HG03469 (cell line): Measurements from ENCODE around the gene STK11.

Experiments used
- ATAC-seq: cut with Tn5 transposase; IDR thresholded peaks from one replicate; pipeline ENCODE4 v1.9.1; 2021; ENCODE audit warnings: mild to moderate bottlenecking, moderate library complexity, moderate number of reproducible peaks; ENCODE audit not compliant: unreplicated experiment

The STK11 gene

DNA sequence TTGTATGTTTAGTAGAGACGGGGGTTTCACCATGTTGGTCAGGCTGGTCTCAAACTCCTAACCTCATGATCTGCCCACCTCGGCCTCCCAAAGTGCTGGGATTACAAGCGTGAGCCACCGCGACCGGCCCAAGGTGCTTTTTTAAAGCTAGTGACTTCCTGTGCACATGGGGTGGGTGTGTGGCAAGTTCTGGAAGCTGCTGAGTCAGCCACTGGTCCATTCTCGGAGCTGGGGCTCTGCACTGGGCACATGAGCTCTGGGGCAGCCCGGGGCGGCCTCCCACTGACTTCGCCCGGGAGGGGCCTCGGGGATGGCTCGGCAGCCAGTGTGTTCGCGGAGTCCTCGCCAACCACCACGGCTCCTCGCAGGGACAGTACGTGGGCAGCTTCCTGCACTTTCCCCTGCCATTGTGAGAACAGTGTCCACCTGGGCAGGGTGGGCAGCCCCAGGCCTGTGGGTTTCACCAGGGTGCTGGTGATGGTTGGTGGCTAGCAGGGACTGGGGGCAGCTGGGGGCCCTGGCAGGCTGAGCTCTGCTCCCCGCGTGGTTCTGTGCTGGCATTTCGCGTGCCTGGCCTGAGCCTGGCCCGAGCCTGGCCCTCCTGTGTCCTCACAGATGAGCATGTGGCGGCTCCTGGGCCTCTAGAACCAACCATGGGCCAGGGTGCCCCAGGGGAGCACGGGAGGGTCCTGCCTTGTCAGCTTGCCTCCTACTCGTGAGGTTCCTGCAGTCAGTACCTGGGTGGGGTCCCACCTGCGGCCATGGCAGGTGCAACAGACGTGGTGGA is 20.1 kb downstream of the STK11 start:
- ATAC-seq: no peak

DNA sequence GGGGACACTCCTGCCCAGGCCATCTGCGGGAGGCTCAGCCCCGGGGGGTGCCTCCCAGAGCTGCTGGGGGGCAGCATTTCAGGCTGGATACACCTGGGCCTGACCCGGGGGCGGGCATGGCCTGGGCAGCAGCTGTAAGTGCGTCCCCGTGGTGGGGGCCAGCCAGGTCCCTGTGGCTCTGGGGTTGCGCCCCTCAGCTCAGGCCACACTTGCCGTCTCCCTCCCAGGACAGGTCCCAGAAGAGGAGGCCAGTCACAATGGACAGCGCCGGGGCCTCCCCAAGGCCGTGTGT is 20.6 kb downstream of the STK11 start:
- no peak for ATAC-seq

DNA sequence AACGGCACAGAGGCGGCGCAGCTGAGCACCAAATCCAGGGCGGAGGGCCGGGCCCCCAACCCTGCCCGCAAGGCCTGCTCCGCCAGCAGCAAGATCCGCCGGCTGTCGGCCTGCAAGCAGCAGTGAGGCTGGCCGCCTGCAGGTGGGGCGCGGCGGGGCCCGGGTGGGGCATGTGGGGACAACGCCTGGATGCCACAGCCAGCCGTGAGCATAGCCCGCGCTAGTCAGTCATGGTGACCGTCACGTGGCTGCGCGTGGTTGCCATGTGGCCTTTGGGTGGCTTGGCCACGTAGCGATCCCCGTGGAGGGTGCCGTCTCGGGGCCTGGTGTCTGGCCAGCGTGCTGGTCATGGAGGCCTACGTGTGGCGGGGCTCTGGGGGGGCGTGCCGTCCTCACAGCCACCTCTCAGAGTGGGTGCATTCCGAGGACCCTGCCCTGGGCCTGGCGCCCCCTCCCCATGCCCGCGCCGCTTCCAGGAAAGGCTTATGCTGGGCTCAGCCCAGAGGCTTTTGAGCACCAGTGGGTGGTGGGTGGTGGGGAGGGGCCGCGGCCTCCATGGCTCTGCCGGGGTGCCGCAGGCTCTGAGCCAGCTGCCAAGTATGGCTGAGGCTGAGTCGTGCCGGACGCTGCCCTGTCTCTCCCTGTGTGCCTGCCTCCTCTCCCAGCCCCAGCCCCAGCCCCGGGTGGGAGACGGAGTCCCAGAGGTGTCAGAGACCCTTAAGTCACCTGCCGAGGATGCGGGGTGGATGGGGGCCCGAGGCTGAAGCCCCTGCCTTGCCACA is 21.1 kb downstream of the STK11 start:
- no peak for ATAC-seq

DNA sequence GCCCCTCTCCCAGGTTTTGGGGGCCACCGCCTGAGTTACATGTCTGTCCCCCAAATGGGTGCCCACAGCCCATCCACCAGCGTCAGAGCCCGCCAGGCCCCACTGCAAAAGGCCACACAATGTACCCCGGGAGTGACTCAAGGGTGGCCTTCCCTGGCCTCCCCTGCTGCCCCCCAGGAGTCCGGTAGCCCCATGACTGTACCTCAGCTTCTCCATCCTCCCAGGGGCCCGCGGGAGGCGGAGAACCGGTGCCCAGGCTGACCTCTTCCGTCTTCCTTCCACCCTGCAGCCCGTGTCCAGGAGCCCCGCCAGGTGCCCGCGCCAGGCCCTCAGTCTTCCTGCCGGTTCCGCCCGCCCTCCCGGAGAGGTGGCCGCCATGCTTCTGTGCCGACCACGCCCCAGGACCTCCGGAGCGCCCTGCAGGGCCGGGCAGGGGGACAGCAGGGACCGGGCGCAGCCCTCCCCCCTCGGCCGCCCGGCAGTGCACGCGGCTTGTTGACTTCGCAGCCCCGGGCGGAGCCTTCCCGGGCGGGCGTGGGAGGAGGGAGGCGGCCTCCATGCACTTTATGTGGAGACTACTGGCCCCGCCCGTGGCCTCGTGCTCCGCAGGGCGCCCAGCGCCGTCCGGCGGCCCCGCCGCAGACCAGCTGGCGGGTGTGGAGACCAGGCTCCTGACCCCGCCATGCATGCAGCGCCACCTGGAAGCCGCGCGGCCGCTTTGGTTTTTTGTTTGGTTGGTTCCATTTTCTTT is 21.9 kb downstream of the STK11 start:
- no peak for ATAC-seq

DNA sequence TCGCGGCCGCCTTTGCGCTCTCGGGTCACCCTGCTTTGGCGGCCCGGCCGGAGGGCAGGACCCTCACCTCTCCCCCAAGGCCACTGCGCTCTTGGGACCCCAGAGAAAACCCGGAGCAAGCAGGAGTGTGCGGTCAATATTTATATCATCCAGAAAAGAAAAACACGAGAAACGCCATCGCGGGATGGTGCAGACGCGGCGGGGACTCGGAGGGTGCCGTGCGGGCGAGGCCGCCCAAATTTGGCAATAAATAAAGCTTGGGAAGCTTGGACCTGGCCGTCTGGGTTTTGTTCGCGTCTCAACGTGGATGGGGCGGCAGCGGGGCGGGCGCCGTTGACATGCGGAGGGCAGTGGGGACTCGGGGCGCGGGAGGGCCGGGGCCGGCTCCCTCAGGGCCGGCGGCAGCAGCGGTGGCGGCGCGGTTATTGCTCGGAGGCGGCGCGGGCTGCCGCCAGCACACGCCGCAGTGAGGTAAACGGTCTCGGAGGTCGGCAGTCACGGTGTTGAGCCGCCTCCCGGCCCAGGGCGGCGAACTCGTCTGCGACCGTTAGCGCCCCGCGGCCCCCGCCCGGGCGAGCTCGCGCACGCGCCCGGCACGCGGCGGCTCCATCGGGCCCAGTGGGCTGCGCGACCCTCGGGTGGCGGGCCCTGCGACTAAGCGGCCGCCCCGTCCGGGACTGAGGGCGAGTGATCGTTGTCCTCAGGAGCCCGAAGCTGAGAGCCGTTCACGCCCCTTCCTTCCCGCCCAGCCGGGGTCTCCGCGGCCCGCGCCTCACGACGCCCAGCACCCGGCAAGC is 22.8 kb downstream of the STK11 start:
- ATAC-seq: no peak

DNA sequence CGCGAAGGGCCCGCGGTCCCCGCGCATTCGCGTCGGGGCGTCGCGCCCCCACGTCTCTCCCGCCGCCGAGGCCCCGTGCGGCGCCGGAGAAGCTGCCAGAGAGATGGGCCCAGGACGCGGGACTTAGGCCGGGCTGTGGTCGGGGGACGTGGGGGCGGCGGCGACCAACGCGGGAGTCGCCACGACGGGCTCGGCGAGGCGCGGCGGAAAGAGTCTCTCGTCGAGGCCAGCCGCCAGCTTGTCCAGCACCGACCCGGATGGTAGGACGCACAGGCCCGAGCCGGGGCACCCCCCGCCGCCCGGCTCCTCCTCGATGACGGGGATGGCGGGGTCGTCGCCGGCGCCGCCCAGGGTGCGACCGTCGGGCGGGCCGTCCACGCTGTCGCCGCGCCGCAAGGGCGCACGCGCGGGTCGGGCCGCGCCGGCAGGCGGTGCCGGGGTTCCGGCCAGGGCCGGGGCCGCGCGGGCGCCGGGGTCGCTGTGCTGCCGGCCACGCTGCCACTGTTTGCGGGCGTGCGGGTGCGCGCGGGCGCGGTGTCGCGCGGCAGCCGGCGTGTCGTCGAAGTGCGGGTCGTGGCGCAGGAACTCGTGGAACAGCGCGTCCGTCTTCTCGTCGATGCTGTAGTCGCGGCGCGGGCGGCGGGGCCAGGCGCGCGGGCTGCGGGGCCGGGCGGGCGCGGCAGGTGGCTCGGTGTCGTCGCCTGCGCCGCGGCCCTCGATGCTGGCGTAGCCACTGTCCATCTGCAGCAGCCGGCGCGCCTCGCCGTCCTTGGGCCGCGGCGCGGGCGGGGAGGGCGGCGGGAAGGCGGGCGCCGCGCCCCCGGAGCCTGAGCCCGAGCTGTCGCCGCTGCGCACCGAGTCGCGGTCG is 23.7 kb downstream of the STK11 start:
- ATAC-seq: no peak

DNA sequence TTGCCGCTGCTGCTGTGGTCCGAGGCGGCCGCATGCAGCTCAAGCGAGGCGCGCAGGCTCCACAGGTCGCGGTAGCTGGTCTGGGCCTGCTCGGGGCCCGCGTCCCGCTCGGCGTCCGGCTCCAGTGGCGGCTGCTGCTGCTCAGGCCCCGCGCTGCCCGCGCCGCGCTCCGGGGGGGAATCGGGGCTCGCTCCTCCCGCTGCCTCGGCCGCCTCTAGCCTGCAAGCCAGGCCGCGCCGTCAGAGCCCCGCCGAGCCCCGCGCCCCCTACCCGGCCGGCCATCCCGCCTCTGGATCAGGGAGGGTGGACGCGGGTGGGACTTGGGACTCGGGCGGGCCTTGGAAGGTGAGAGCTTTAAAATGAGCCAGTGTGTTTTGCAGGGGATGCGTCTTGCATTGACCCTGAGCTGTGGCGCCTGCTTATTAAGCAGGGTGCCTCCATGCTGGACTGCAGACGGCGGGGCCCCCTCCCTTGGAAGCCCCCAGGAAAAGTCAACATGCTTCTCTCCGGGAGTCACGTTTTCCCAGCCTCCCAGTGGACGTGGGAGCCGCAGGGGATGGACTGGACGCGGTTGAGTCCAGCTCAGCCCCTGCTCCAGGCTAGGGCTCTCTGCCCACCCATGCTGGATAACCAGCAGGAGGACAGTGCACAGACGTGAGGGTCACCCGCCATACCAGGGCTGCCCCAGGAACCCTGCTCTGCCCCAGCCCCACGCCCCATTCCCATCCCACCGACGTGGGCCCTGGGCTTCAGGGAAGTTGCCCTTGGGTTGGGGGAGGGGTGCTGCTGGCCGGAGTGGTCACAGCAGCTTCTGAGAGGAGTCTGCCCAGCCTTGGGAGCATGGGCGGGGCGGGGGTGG is 24.6 kb downstream of the STK11 start:
- ATAC-seq: no peak

DNA sequence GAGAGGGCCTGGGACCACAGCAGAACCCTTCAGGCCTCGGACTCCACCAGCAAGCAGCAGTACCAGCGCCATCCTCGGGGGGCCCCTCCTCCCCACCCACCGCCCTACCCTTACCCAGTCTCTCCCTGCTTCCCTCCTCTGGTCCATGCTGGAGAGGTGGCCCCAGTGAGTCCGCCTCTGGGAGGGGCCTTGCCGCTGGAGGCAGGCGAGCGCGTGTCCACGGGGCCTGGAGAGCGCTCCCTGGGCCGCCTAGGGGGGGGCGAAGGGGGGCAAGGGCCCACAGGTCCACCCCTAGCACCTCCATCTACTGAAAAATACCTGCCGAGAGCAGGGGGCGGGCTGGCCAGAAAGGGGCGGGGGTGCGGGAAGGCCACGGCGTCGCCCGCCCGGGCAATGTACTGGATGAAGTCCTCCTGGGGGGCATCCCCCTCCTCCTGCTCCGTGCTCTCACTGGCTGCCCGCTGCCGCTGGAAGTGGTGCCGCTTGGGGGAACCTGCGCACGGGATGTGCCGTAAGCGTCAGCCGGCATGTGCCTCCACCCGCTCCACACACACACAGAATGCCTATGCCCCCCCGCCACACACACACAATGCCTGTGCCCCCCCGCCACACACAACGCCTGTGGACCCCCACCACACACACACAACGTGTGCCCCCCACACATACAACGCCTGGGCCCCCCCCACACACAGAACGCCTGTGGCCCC is 25.4 kb downstream of the STK11 start:
- no peak for ATAC-seq

DNA sequence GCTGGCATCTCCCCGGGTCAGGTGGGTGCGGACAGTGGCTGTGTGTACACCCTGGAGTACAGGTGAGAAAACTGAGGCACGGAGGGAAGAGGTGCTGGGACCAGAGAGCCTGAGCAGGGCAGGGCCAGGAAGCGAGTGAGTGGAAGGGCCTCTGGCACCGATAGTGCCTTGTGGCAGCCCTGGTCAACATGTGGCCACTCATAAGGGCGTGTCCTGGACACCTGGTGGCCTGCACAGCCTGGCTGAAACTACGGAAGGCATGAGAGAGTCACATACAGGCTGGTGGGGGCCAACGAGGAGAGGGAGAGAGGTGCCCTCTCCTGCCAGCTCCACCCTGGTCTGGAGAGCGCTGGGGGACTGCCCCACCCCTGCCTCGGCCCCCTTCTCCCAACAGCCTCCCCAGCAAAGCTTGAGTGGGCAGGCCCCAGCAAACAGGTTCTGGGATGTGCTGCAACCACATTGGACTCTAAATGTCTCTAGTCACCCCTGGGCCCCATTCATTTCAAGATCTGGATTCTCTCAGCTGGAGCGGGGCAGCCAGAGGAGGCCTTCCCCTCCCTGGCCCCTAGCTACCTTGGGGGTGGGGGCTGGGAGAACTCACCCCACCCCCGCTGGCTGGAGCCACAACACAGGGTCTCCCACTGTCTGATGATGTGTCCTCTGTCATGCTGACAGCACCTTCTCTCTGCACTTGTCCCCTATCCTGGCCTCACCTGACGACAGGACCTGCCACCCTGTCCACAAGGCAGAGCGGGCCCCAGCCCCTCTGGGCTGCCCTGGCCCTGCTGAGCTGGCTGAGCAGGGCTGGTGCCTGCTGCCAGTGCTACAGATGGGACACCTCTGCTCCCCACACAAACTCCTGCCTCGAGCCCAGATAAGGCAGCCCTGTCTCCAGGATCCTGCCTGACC is 26.4 kb downstream of the STK11 start:
- ATAC-seq: no peak

DNA sequence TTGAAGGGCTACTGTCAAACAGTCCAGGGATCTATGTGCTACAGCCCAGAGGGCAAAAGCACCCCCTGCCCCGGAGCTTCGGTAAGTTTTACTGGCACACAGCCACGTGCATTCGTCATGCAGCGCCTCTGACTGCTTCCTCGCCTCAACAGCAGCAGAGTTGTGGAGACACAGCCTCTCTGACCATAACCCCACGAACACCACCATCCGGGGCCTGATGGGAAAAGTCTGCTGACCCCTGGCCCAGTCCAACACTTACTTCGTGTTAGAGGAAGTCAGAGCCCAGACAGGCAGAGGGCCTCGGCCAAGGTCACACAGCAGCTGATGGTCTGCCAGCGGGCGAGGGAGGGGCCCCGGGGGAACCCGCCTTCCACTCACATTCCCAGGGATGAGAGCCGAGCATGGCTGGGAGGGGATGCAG is 27.1 kb downstream of the STK11 start:
- ATAC-seq: no peak

DNA sequence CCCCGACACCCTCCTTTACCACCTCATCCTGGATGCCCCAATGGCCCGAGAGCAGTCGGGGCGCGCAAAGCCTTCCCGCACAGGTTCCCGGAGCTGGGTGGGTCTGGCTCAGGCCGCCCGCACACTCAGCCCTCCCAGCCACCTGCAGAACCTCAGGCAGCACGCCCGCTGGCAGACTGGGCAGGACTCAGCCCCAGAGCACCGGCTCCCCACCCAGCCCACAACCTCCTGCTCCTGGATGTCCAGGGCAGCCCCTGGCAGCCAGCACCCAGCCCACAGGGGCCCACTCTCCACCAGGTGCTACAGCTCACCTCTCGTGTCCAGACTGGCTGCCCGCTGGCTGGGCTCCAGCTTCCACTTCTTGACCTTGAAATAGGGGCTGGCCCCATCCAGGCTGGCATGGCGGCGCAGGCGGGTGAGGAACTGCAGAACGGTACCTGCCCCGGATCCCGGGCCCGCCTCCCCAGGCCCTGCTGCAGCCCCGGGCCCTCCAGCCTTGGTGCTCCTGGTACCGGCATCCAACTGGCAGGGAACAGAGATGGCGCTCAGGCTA is 27.6 kb downstream of the STK11 start:
- no peak for ATAC-seq

DNA sequence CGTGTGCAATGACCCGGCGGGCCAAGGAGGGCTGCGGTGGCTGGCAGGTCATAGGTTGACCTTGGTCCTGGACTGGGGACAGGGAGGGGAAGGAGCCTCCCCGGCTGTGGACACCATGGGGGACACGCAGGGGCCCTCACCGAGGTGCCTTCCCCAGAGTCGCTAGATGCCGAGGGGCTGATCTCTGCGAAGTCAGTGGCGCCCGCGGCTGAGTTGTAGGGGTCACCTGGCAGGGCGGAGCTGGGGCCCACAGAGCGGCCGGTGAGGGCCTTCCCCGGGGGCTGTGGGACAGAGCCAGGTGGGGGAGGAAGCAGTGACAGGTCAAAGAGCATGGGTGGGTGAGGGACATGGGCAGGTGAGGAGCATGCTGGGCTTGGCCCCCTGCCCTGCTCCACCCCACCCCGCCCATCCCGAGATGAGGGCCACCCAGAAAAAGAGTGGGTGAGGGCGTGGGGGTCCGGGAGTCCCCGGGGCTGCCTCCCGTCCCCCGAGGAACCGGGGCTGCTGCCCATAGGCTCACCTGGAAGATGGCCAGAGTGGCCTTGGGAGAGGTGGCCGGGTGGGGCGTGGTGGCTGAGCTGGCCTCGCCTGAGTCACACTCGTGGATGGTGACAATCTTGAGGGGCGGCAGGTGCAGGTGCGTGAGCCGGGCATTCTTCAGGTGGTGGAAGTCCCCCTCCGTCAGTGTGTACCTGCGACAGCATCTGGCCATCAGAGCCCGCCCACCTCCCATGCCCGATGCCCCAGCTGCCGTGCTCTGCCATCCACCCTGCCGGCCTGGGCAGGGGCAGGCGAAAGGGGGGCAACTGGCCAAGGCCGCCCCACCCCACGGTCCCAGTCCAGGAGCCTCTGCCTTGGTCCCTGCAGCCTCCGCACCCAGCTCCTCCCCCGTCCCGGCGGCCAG is 28.7 kb downstream of the STK11 start:
- no peak for ATAC-seq

DNA sequence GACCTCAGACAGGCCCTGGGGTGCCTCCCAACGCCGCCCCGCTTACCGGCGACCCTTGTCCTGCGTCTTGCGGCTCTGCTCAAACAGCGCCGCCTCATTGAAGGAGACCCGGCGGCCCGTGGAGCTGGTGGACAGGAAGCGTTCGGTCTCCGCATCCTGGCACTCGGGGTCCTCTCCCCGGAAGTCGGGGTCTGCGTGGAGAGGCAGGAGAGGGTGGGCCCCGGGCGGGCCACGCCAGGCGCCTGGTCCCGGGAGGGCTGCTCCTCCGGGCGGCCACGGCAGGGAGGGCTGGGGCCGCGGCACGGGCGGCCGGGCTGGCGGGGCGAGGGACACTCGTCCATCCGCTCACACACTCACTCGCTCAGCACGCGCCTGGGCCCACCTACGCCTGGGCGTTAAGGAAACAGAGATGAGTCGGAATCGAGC is 29.4 kb downstream of the STK11 start:
- no peak for ATAC-seq

DNA sequence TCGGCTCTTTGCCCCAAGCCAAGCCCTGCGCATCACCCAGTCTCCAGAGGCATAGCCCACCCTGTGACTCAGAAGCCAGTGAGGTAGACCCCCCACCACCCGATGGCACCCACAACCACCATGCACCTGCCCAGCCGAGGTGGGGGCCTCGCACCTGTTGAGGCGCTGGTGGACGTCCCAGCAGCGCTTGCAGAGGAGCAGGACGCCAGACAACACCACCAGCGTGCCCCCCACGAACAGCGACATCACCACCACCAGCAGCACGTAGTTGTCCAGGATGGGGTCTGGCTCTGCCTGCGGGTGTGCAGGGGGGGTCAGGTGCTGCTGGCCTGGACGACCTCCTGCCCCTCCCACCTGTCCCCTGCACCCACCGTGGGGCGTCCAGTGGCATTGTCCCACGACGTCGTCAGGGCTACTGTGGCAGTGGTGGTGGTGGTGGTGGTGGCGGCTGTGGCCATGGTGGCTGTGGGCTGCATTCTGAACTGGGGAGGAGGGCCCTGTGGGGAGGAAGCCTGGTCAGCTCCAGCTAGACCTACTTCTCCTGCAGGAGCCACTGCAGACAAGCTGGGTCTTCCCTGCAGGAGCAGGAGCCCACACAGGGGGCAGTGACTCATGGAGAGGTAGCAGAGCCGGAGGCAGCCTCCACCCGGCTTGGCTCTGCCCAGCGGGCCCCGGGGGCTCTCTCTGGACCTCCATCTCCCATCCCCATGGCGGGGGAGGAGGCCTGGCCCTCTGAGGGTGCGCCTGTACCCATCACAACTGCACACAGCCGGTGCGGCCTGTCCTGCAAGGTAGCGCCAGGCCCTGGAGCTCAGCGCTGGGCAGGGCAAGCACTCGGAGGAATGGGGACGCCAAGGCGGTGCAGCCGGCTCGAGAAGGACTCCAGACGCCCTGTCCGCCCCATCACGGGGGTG is 30.3 kb downstream of the STK11 start:
- no peak for ATAC-seq

DNA sequence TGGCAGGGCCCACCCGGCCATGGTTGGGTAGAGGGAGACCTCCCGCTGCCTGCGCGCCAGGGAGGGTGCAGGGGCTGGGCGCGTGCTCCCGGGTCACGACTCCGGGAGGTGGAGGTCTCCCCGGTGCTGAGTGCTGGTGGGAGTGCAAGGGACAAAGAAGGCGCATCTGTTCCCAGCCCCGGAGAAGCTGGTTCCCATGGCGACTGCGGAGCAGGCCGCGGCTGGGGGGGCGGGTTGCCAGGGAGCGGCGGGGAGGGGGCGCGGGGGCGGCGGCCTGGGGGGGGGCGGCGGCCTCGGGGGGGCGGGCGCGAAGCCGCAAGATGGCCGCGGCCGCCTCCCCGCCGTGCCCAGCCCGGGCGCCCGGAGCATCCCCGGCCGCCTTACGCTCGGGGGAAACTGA is 31.0 kb downstream of the STK11 start:
- no peak for ATAC-seq
